ENCODE data around the gene ZSWIM1. TPM values are rescaled to one million over a fixed set of nuclear protein-coding genes. Genes with fewer than 3 reads are reported as not detected.
A peak's percentile ranks its signal among the peaks of the same experiment; 100 is the strongest.

Gene ZSWIM1
- total RNA-seq, 1 donor from 2014 or later, result 10.7 TPM

- no peaks in the 10 kb centered on the region for H3K4me1 ChIP-seq
- no peaks in the 10 kb centered on the region for H3F3A ChIP-seq (ENCODE audit: low read depth)
- DNase-seq (ENCODE audit: low spot score), result no peak
- H3K9ac ChIP-seq, result no peak overlapping the region
- peaks cover 9% of the 10 kb centered on the region for H3K4me1 Mint-ChIP-seq
- H3K9me3 Mint-ChIP-seq, result no peaks in the 10 kb centered on the region
- H3K36me3 ChIP-seq, result no peaks in the 10 kb centered on the region
- no peak overlapping the region for H2AFZ ChIP-seq (replicated peaks)
- H3K27me3 ChIP-seq, result no peaks in the 10 kb centered on the region
- no peak overlapping the region for H3K27ac Mint-ChIP-seq
- H3K9me3 ChIP-seq (ENCODE audit: low read depth), result no peaks in the 10 kb centered on the region
- no peak overlapping the region for H3K4me3 ChIP-seq
- H4K20me1 ChIP-seq (ENCODE audit: low read depth), result no peaks in the 10 kb centered on the region
- H3K79me2 ChIP-seq (ENCODE audit: low read depth), result peaks cover 2% of the 10 kb centered on the region
- no peak overlapping the region for H3K4me2 ChIP-seq
- H3K27ac ChIP-seq, result no peak overlapping the region
- H3K4me3 Mint-ChIP-seq, result no peak overlapping the region
- H3K27me3 Mint-ChIP-seq (ENCODE audit: insufficient read depth, low read depth), result peaks cover 4% of the 10 kb centered on the region
- H3K36me3 Mint-ChIP-seq, result peaks cover 20% of the 10 kb centered on the region
- no peak for TF ChIP-seq CTCF (IDR thresholded peaks at IDR 0.05)
- no peak for TF ChIP-seq EZH2phosphoT487 (IDR thresholded peaks at IDR 0.05)
- no peak for TF ChIP-seq EZH2 (IDR thresholded peaks at IDR 0.05)
These were observed 23.8 kb downstream of the ZSWIM1 start for GRCh38 chr20:45904583-45905504.

GRCh38 chr20:45905505-45906079, 24.6 kb downstream of the ZSWIM1 start:
- Mint-ChIP-seq H3K36me3 (peaks cover 20% of the 10 kb centered on the region), H3K27ac (no peak overlapping the region), H3K27me3 (ENCODE audit: insufficient read depth, low read depth) (peaks cover 4% of the 10 kb centered on the region), H3K4me3 (no peak overlapping the region), H3K4me1 (peaks cover 15% of the 10 kb centered on the region), H3K9me3 (no peaks in the 10 kb centered on the region)
- Histone ChIP-seq H3K4me1 (no peaks in the 10 kb centered on the region), H3K79me2 (ENCODE audit: low read depth) (peaks cover 7% of the 10 kb centered on the region), H3K36me3 (no peaks in the 10 kb centered on the region), H3K9me3 (ENCODE audit: low read depth) (no peaks in the 10 kb centered on the region), H4K20me1 (ENCODE audit: low read depth) (no peaks in the 10 kb centered on the region), H3K4me3 (no peak overlapping the region), H3K9ac (no peak overlapping the region), H3K27me3 (no peaks in the 10 kb centered on the region), H2AFZ (replicated peaks) (no peak overlapping the region), H3K4me2 (no peak overlapping the region), H3F3A (ENCODE audit: low read depth) (no peaks in the 10 kb centered on the region), H3K27ac (no peak overlapping the region)
- TF ChIP-seq EZH2phosphoT487 (IDR thresholded peaks at IDR 0.05), result no peak
- no peak for TF ChIP-seq CTCF (IDR thresholded peaks at IDR 0.05)
- no peak for TF ChIP-seq EZH2 (IDR thresholded peaks at IDR 0.05)
- no peak for DNase-seq (ENCODE audit: low spot score)

GRCh38 chr20:45907219-45907948, 26.4 kb downstream of the ZSWIM1 start:
- no peak overlapping the region for H3K4me3 ChIP-seq
- H3K36me3 ChIP-seq, result no peaks in the 10 kb centered on the region
- no peak overlapping the region for H3K4me2 ChIP-seq
- no peak overlapping the region for H3K27ac ChIP-seq
- H3K27me3 ChIP-seq, result peaks cover 2% of the 10 kb centered on the region
- no peak for TF ChIP-seq EZH2phosphoT487 (IDR thresholded peaks at IDR 0.05)
- TF ChIP-seq EZH2 (IDR thresholded peaks at IDR 0.05), result no peak
- TF ChIP-seq CTCF (IDR thresholded peaks at IDR 0.05), result no peak
- Mint-ChIP-seq H3K4me1 (peaks cover 20% of the 10 kb centered on the region), H3K4me3 (peak overlapping the region; percentile 64), H3K27ac (no peak overlapping the region), H3K36me3 (peaks cover 20% of the 10 kb centered on the region), H3K9me3 (no peaks in the 10 kb centered on the region), H3K27me3 (ENCODE audit: insufficient read depth, low read depth) (peaks cover 5% of the 10 kb centered on the region)
- peaks cover 7% of the 10 kb centered on the region for H3K79me2 ChIP-seq (ENCODE audit: low read depth)
- H3F3A ChIP-seq (ENCODE audit: low read depth), result peaks cover 9% of the 10 kb centered on the region
- DNase-seq (ENCODE audit: low spot score), result no peak
- H3K4me1 ChIP-seq, result peaks cover 2% of the 10 kb centered on the region
- no peak overlapping the region for H2AFZ ChIP-seq (replicated peaks)
- no peak overlapping the region for H3K9ac ChIP-seq
- H4K20me1 ChIP-seq (ENCODE audit: low read depth), result no peaks in the 10 kb centered on the region
- H3K9me3 ChIP-seq (ENCODE audit: low read depth), result no peaks in the 10 kb centered on the region
